ENCODE results near the gene ZNF268. TPM values are rescaled to one million over a fixed set of nuclear protein-coding genes. Genes with fewer than 3 reads are reported as not detected.

Gene ZNF268
- total RNA-seq, 1 experiment from 2014 or later, result 25.3 TPM

GRCh38 chr12:133181238-133181959 is at the start of gene ZNF268 (continued):
- TF ChIP-seq ERG (CRISPR knock-in tag; IDR thresholded peaks at IDR 0.05) (no peak), SMAD4 (CRISPR knock-in tag; IDR thresholded peaks at IDR 0.05) (no peak), USF2 (CRISPR knock-in tag; IDR thresholded peaks at IDR 0.05) (no peak), MYBL2 (CRISPR knock-in tag; IDR thresholded peaks at IDR 0.05) (0 out of 2 replicates have a peak, but pooled peaks have one; percentile 55), OVOL2 (CRISPR knock-in tag; IDR thresholded peaks at IDR 0.05; ENCODE audit: borderline replicate concordance) (no peak), NR2C2 (CRISPR knock-in tag; IDR thresholded peaks at IDR 0.05) (0 out of 2 replicates have a peak, but pooled peaks have one; percentile 30), FOXJ3 (CRISPR knock-in tag; IDR thresholded peaks at IDR 0.05; ENCODE audit: borderline replicate concordance) (no peak), NR1H2 (CRISPR knock-in tag; IDR thresholded peaks at IDR 0.05) (no peak), USF1 (CRISPR knock-in tag; IDR thresholded peaks at IDR 0.05) (no peak), NFE2L1 (CRISPR knock-in tag; IDR thresholded peaks at IDR 0.05) (no peak), PRDM15 (CRISPR knock-in tag; IDR thresholded peaks at IDR 0.05) (no peak)

- POLR2A ChIA-PET, result no interaction called here
- CTCF ChIA-PET, result no interaction called here
- Mint-ChIP-seq H3K27ac (no peak overlapping the region), H3K9me3 (peaks cover 59% of the 10 kb centered on the region), H3K4me3 (no peak overlapping the region), H3K36me3 (peaks cover 84% of the 10 kb centered on the region), H3K4me1 (peaks cover 7% of the 10 kb centered on the region), H3K27me3 (ENCODE audit: low read depth) (no peaks in the 10 kb centered on the region; the same call in 1 of the 2 replicates)
- ATAC-seq, result no peak
- no peak for DNase-seq (ENCODE audit: low spot score)
- TF ChIP-seq JUN (CRISPR knock-in tag; IDR thresholded peaks at IDR 0.05), result no peak
- no peak for TF ChIP-seq NR1H2 (CRISPR knock-in tag; IDR thresholded peaks at IDR 0.05)
- TF ChIP-seq FOXK1 (CRISPR knock-in tag; IDR thresholded peaks at IDR 0.05), result no peak
- no peak for TF ChIP-seq TEAD1 (CRISPR knock-in tag; IDR thresholded peaks at IDR 0.05)
- TF ChIP-seq HMGA2 (CRISPR knock-in tag; IDR thresholded peaks at IDR 0.05), result no peak
- TF ChIP-seq ATF3 (CRISPR knock-in tag; conservative IDR thresholded peaks at IDR 0.05), result no peak
- no peak for TF ChIP-seq MLX (CRISPR knock-in tag; IDR thresholded peaks at IDR 0.05)
- TF ChIP-seq TP53 (CRISPR knock-in tag; IDR thresholded peaks at IDR 0.05), result no peak
- TF ChIP-seq TEAD4 (CRISPR knock-in tag; IDR thresholded peaks at IDR 0.05), result no peak
- TF ChIP-seq USF1 (CRISPR knock-in tag; IDR thresholded peaks at IDR 0.05), result no peak
- no peak for TF ChIP-seq ZNF512 (CRISPR knock-in tag; IDR thresholded peaks at IDR 0.05; ENCODE audit: borderline replicate concordance)
- TF ChIP-seq ZBTB43 (CRISPR knock-in tag; IDR thresholded peaks at IDR 0.05), result no peak
- no peak for TF ChIP-seq FOXP4 (CRISPR knock-in tag; IDR thresholded peaks at IDR 0.05)
These were observed 45.5 kb upstream of the ZNF268 start for GRCh38 chr12:133135747-133136146.
